HepG2 (cell line): ENCODE measurements around the gene IPO9. TPM values are rescaled to one million over a fixed set of nuclear protein-coding genes. Genes with fewer than 3 reads are reported as not detected.
A peak's percentile ranks its signal among the peaks of the same experiment; 100 is the strongest.

Source experiments
- CBFB ChIP-seq: sonication (generic); formaldehyde crosslinking; IDR thresholded peaks from 2 replicates; pipeline ENCODE4 v1.4.0; 2020; ENCODE audit warnings: missing genetic modification reagents
- GTF2F1 ChIP-seq: fragments of 150-350 bp; IDR thresholded peaks from 2 replicates; pipeline ENCODE4 v1.6.1; 2014; ENCODE audit warnings: low read length
- KLF16 ChIP-seq, 2 experiments: sonication (generic) in 1 of 2; formaldehyde crosslinking in 1 of 2; IDR thresholded peaks; 2 replicates each; pipeline versions ENCODE4 v1.6.1 to v1.8.0; 2016 to 2023; ENCODE audit warnings: missing genetic modification reagents in 2 of 2, missing compliant biosample characterization in 1 of 2
- RBM22 ChIP-seq: fragments of 200-400 bp; formaldehyde crosslinking; optimal IDR thresholded peaks from 2 replicates; pipeline ENCODE3; 2017; ENCODE audit warnings: mild to moderate bottlenecking, low read length, moderate library complexity
- YEATS2 ChIP-seq: sonication (generic); formaldehyde crosslinking; IDR thresholded peaks from 2 replicates; pipeline ENCODE4 v1.4.0; 2020; ENCODE audit warnings: missing genetic modification reagents, borderline replicate concordance
- ZBTB8A ChIP-seq: sonication (generic); formaldehyde crosslinking; IDR thresholded peaks from 2 replicates; pipeline ENCODE4 v1.4.0; 2020; ENCODE audit warnings: mild to moderate bottlenecking, low read depth, missing genetic modification reagents, borderline replicate concordance
- ZNF33B ChIP-seq: sonication (generic); formaldehyde crosslinking; IDR thresholded peaks from 2 replicates; pipeline ENCODE4 v1.5.1; 2020; ENCODE audit warnings: mild to moderate bottlenecking, missing genetic modification reagents
- ZNF431 ChIP-seq: sonication (generic); formaldehyde crosslinking; IDR thresholded peaks from 2 replicates; pipeline ENCODE4 v1.9.0; 2022; ENCODE audit warnings: missing genetic modification reagents, low read depth, mild to moderate bottlenecking, borderline replicate concordance
- ZNF44 ChIP-seq: sonication (generic); formaldehyde crosslinking; IDR thresholded peaks from 2 replicates; pipeline ENCODE4 v1.5.1; 2020; ENCODE audit warnings: mild to moderate bottlenecking, missing genetic modification reagents
- ZNF609 ChIP-seq: sonication (generic); formaldehyde crosslinking; IDR thresholded peaks from 2 replicates; pipeline ENCODE4 v1.4.0; 2020; ENCODE audit warnings: mild to moderate bottlenecking, missing genetic modification reagents, borderline replicate concordance
- ZNF652 ChIP-seq: IDR thresholded peaks from 2 replicates; pipeline ENCODE4 v1.6.1; 2016; ENCODE audit warnings: low read depth, borderline replicate concordance
- ZNF737 ChIP-seq: sonication (generic); formaldehyde crosslinking; IDR thresholded peaks from 2 replicates; pipeline ENCODE4 v1.5.0; 2020; ENCODE audit warnings: missing genetic modification reagents, mild to moderate bottlenecking, borderline replicate concordance
- ZNF747 ChIP-seq: sonication (generic); formaldehyde crosslinking; IDR thresholded peaks from 2 replicates; pipeline ENCODE4 v1.8.1; 2023; ENCODE audit warnings: missing genetic modification reagents, mild to moderate bottlenecking, borderline replicate concordance
- ZNF773 ChIP-seq: sonication (generic); formaldehyde crosslinking; IDR thresholded peaks from 2 replicates; pipeline ENCODE4 v1.4.0; 2020; ENCODE audit warnings: missing genetic modification reagents, borderline replicate concordance
- polyA plus RNA-seq, 8 experiments: library from polyadenylated mRNA; depleted of rRNA in 3 of 8; stranded (reverse) in 7 of 8; unstranded in 1 of 8; fragments of >200 nt; fragmentation: Illumina TruSeq in 4 of 8; extraction: Trizol in 4 of 8; gene quantifications; 2 replicates each; pipeline versions ENCODE4 v1.2.1 to v1.2.3, GENCODE V29; 2011 to 2016; ENCODE audit warnings: low read depth in 4 of 8, missing spikeins in 1 of 8, mixed read lengths in 1 of 8; ENCODE audit not compliant: insufficient read depth in 1 of 8
- total RNA-seq, 5 experiments: library from RNA; depleted of rRNA; stranded (reverse); fragments of >200 nt; fragmentation: Illumina TruSeq; extraction: Trizol; gene quantifications; 2 replicates each; pipeline ENCODE4 v1.2.3, GENCODE V29; 2016; ENCODE audit warnings: low read depth in 1 of 5
- TF ChIP-seq, protein P1 (sequence below): sonication (generic); formaldehyde crosslinking; IDR thresholded peaks from 2 replicates; pipeline ENCODE4 v1.5.0; 2020; ENCODE audit warnings: missing genetic modification reagents
- TF ChIP-seq, protein P2 (sequence below): sonication (generic); formaldehyde crosslinking; IDR thresholded peaks from 2 replicates; pipeline ENCODE4 v1.5.0; 2020; ENCODE audit warnings: missing genetic modification reagents
- TF ChIP-seq, protein P3 (sequence below): sonication (generic); formaldehyde crosslinking; IDR thresholded peaks from 2 replicates; pipeline ENCODE4 v1.4.0; 2020; ENCODE audit warnings: missing genetic modification reagents, low read depth, mild to moderate bottlenecking, borderline replicate concordance

Gene IPO9
- total and polyA plus RNA-seq, 2 of the 13 experiments (the other 11 are each of a cell fraction or from before 2014, with no cell fraction given), result 31.0 to 34.8 TPM

DNA sequence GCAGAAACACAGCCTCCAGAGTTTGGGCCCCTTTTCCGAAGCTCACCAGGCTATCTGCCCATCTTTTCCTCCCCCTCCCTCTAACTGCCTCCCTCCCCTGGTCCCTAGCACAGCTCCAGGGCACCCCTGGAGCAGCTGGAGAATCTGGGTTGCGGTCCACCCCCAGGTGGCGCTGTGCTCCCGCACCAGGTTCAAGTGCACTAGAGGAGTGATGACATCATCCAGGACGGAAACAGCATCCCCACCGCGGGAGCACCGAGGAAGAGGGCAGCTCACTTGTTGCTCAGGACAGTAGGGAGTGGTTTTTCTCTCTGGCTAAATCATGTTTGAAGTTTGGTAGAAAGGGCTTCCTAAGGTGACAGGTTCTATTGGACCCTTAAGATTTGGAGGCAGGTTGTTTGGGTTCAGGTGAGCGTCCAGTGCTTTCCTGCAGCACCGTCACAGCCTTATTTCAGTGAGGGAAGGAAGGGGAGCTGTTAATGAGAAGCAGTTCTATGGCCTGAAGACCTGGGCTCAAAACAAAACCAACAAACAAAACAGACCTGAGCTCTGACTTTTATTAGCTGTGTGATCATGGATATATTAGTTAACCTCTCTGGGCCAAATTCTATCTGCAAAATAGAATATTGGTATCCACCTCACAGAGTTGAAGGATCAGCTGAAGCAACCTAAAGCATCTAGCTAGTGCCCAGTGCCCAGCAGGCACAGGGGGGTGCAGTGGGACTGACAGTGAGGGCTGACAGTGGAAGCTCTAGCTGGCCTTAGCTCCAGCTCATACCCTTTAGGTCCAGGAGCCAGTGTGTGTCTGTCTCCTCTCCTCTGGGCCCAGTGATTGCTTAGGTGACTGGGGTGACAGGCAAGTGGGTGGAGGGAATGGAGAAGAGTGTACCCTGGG lies 67.2 kb downstream of the IPO9 start (continued):
- TF ChIP-seq ZNF431 (CRISPR knock-in tag), result no peak
- TF ChIP-seq GTF2F1, result no peak
- peak; percentile 44; the same call in 1 of the 2 replicates for TF ChIP-seq YEATS2 (CRISPR knock-in tag)
- TF ChIP-seq KLF16 (CRISPR knock-in tag; IDR thresholded peaks at IDR 0.05), result 0 out of 4 replicates have a peak, but pooled peaks of 1 of the 2 experiments have one; percentile 44
- TF ChIP-seq ZNF737 (CRISPR knock-in tag), result no peak
- 0 out of 2 replicates have a peak, but pooled peaks have one; percentile 26 for TF ChIP-seq ZNF773 (CRISPR knock-in tag)
- no peak for TF ChIP-seq ZNF33B (CRISPR knock-in tag)
- 0 out of 2 replicates have a peak, but pooled peaks have one; percentile 22 for TF ChIP-seq ZNF652 (CRISPR knock-in tag)
- TF ChIP-seq, protein P1, sequence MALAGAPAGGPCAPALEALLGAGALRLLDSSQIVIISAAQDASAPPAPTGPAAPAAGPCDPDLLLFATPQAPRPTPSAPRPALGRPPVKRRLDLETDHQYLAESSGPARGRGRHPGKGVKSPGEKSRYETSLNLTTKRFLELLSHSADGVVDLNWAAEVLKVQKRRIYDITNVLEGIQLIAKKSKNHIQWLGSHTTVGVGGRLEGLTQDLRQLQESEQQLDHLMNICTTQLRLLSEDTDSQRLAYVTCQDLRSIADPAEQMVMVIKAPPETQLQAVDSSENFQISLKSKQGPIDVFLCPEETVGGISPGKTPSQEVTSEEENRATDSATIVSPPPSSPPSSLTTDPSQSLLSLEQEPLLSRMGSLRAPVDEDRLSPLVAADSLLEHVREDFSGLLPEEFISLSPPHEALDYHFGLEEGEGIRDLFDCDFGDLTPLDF (CRISPR knock-in tag), result no peak
- TF ChIP-seq ZNF44 (CRISPR knock-in tag), result no peak
- TF ChIP-seq ZNF609 (CRISPR knock-in tag), result no peak
- TF ChIP-seq ZNF747 (CRISPR knock-in tag), result no peak
- TF ChIP-seq ZBTB8A, result no peak
- no peak for TF ChIP-seq RBM22
- TF ChIP-seq, protein P2, sequence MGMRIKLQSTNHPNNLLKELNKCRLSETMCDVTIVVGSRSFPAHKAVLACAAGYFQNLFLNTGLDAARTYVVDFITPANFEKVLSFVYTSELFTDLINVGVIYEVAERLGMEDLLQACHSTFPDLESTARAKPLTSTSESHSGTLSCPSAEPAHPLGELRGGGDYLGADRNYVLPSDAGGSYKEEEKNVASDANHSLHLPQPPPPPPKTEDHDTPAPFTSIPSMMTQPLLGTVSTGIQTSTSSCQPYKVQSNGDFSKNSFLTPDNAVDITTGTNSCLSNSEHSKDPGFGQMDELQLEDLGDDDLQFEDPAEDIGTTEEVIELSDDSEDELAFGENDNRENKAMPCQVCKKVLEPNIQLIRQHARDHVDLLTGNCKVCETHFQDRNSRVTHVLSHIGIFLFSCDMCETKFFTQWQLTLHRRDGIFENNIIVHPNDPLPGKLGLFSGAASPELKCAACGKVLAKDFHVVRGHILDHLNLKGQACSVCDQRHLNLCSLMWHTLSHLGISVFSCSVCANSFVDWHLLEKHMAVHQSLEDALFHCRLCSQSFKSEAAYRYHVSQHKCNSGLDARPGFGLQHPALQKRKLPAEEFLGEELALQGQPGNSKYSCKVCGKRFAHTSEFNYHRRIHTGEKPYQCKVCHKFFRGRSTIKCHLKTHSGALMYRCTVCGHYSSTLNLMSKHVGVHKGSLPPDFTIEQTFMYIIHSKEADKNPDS (CRISPR knock-in tag), result no peak
- peak; percentile 95 for TF ChIP-seq CBFB (CRISPR knock-in tag)
- TF ChIP-seq, protein P3, sequence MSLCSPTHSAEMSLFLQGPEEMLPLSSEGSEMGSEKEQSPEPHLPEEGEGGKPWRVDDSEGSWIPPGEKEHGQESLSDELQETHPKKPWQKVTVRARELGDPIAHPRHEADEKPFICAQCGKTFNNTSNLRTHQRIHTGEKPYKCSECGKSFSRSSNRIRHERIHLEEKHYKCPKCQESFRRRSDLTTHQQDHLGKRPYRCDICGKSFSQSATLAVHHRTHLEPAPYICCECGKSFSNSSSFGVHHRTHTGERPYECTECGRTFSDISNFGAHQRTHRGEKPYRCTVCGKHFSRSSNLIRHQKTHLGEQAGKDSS (CRISPR knock-in tag), result 0 out of 2 replicates have a peak, but pooled peaks have one; percentile 40
